ENCODE data around the gene PRKAB2.
"Not testable (repeated sequence)": the region's sequence is repeated elsewhere in the genome, so short reads cannot be mapped to it uniquely, and the experiment has no call there.

PRKAB2 gene

GRCh38 chr1:147172168-147173016 is at the start of gene PRKAB2:
Gene PRKAB2, minus strand, starts transcription at chr1:147172470. Its CDS starts 326 bp downstream, at chr1:147172144.
- peak; percentile 94 to 97 for DNase-seq

- no peak for DNase-seq
These were observed 46.3 kb upstream of the PRKAB2 start for GRCh38 chr1:147218606-147219005.

GRCh38 chr1:147217141-147217540 is 44.9 kb upstream of the PRKAB2 start:
- DNase-seq, result no peak

GRCh38 chr1:147216124-147216523 is 43.9 kb upstream of the PRKAB2 start:
- DNase-seq, result no peak

- DNase-seq, result no peak
These were observed 43.3 kb upstream of the PRKAB2 start for GRCh38 chr1:147215540-147215916.

GRCh38 chr1:147214842-147215539 is 42.7 kb upstream of the PRKAB2 start:
- no peak for DNase-seq

- no peak for DNase-seq
These were observed 42.1 kb upstream of the PRKAB2 start for GRCh38 chr1:147214325-147214724.

- DNase-seq, result no peak
These were observed 41.0 kb upstream of the PRKAB2 start for GRCh38 chr1:147213271-147213670.

- no peak for DNase-seq
These were observed 39.3 kb upstream of the PRKAB2 start for GRCh38 chr1:147211577-147211976.

GRCh38 chr1:147210987-147211386 is 38.7 kb upstream of the PRKAB2 start:
- DNase-seq, result no peak

GRCh38 chr1:147209825-147210821 is 37.9 kb upstream of the PRKAB2 start:
- DNase-seq, result no peak

- no peak for DNase-seq
These were observed 36.3 kb upstream of the PRKAB2 start for GRCh38 chr1:147208619-147209018.

GRCh38 chr1:147207192-147207591 is 34.9 kb upstream of the PRKAB2 start:
- DNase-seq, result no peak

GRCh38 chr1:147204080-147204479 is 31.8 kb upstream of the PRKAB2 start:
- DNase-seq, result no peak

- no peak for DNase-seq
These were observed 30.3 kb upstream of the PRKAB2 start for GRCh38 chr1:147202576-147202975.

- no peak for DNase-seq
These were observed 29.5 kb upstream of the PRKAB2 start for GRCh38 chr1:147201786-147202185.

GRCh38 chr1:147201276-147201675 is 29.0 kb upstream of the PRKAB2 start:
- no peak for DNase-seq

GRCh38 chr1:147197324-147197723 is 25.1 kb upstream of the PRKAB2 start:
- DNase-seq, result not testable (repeated sequence)

- no peak for DNase-seq
These were observed 17.2 kb upstream of the PRKAB2 start for GRCh38 chr1:147189514-147189913.

GRCh38 chr1:147185432-147185831 is 13.2 kb upstream of the PRKAB2 start:
- no peak for DNase-seq

GRCh38 chr1:147177611-147178380 is 5.5 kb upstream of the PRKAB2 start:
- DNase-seq, result no peak

All from NCI-H446 (cell line).